Regular cardiac myocyte (primary cell): ENCODE measurements around the gene DGUOK. TPM values are rescaled to one million over a fixed set of nuclear protein-coding genes. Genes with fewer than 3 reads are reported as not detected.

Source experiments
- total RNA-seq: library from RNA; depleted of rRNA; stranded (reverse); fragments of >200 nt; gene quantifications from 2 replicates; pipeline ENCODE4 v1.2.3, GENCODE V29; 2014

Gene DGUOK
- 56.1 and 73.4 TPM in 2 replicates for total RNA-seq

DNA sequence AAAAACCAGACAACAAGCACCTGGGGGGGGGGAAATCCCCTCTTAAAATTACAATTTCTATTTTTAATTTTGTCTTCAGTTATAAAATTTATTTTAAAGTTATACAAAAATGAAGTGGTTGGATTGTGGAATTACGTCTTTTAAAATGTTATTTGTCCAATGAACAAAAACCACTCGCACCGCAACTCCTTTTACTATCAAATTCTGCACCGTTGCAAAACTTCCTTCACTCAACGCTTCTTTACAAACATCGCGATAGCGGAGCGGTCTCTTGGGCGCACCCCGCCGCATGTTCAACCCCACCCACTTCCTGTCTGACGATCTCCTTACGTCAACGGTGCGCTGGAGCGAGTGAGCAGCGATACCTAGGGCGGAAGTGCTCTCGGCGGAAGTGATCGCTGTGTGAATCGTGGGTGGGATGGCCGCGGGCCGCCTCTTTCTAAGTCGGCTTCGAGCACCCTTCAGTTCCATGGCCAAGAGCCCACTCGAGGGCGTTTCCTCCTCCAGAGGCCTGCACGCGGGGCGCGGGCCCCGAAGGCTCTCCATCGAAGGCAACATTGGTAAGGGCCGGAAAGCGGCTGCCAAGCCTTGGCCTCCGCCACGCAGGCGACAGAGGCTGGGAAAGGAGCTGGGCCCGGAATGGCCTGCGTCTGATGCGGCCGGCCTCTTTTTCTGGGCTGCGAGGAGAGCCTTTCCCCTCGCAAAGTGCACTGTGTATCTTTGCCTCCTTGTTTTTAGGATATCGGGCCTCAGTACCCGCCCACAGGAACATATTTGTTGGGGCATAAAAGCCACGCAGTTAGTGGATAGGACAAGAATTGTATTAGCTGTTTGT lies at the start of gene DGUOK:
DGUOK (plus strand) TSS at position 388 of the 835 bp plus-strand sequence; CDS start at position 419, 31 bp downstream.

DNA sequence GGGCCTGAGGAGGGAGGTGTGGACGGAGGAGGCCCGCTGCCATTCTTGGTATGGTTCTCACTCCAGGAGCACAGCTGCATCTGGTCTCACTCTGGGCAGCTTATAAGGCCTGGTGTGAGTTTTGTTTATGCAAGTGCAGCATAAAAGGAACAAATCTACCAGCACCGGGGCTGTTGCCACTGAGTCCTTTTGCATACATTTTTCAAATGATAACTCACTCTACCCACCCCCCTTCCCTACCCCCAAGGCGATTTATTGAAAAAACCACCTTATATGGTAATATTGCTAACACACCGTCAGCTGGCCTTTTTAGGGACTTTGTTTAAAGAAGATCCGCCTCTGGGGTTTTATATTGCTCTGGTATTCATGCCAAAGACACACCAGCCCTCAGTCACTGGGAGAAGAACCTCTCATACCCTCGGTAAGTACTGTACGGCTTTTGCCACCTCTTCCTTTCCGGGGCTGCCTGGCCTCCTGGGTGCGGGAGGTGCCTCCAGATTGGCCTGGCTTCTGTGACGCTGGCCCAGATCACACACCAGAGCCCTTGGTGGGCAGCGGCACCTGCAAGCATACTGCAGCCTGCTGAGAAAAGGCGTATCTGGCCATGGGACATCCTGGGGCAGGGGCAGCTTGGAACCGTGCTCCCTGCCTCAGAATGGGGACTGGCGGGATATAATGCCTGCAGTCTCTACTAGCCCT lies 33.9 kb upstream of the DGUOK start, which contains the start of gene ACTG2:
ACTG2 (plus strand) TSS at position 378 of the 699 bp plus-strand sequence. CDS start 8,304 bp downstream, outside the sequence.

DNA sequence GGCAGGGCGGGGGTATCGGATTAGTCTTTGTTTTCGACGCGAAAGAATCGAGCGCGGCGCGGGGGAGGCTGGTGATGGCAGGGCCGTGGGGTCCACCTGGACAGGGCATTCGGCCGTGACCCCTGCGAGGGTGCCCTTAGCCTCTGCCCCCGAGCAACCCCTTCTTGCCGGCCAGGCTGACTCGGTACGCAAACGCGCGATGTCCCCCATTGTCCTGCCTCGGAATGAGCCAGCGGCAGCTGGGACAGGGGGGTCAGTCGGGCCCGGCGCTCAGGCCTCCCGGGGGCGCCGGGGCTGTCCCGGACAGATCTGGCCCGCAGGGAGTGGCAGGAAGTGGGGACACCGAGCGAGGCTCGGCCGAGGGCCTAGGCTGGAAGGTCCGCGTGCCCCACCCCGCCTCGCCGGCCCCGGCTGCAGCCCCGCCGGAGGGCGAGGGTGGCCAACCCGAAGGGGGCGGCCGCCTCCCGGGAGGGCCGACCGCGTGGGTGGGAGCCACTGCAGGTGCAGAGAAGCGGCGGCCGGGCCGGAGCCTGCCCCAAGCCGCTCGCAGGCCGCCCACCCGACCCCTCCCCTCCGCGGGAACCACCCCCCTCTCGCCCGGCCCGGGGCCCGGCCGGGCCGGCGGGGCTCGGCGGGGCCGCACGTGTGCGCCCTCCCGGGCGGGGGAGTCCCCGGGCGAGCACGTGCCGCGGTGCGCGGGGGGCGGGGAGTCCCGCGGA lies 57.7 kb downstream of the DGUOK start, which contains the start of gene TET3:
TET3 (plus strand) TSS at position 708 of the 719 bp plus-strand sequence. CDS start 1,494 bp downstream, outside the sequence.

Other genes starting within 250 kb of the DGUOK start
- 21.4 and 45.4 TPM in 2 replicates for gene TPRKB, start 189.5 kb upstream of the DGUOK start, total RNA-seq
- gene DUSP11, start 146.8 kb upstream of the DGUOK start, total RNA-seq, result 25.3 and 30.4 TPM in 2 replicates
- not detected in 2 replicates for gene C2orf78, start 142.7 kb upstream of the DGUOK start, total RNA-seq
- gene STAMBP, start 97.9 kb upstream of the DGUOK start, total RNA-seq, result 25.7 and 33.0 TPM in 2 replicates
- gene ACTG2, start 33.9 kb upstream of the DGUOK start, total RNA-seq, result under 0.01 and 0.19 TPM in 2 replicates
- gene TET3, start 58.0 kb downstream of the DGUOK start, total RNA-seq, result 1.7 and 2.5 TPM in 2 replicates
- 29.0 and 63.6 TPM in 2 replicates for gene BOLA3, start 221.0 kb downstream of the DGUOK start, total RNA-seq